OCI-LY3 (cell line): ENCODE measurements around the gene HSD17B13.

ENCODE experiments used
- H2AFZ ChIP-seq: fragments of 200-600, 300-600 bp; shearing (Covaris generic); 2 replicates; pipeline ENCODE4 v1.6.0; 2014; ENCODE audit warnings: antibody characterized with exemption, low read depth, low read length
- H3K27ac ChIP-seq: fragments of 200-600, 300-600 bp; sonication (generic); 2 replicates; pipeline ENCODE4 v1.5.1; 2014; ENCODE audit warnings: mild to moderate bottlenecking, low read length, moderate library complexity, mixed read lengths
- H3K27me3 ChIP-seq: fragments of 200-600, 300-600 bp; sonication (generic); 2 replicates; pipeline ENCODE4 v1.6.1; 2014; ENCODE audit warnings: low read depth, low read length, mixed read lengths
- H3K36me3 ChIP-seq: fragments of 200-600, 300-600 bp; sonication (generic); replicated peaks from 2 replicates; pipeline ENCODE3; 2014; ENCODE audit warnings: low read depth, low read length, mixed read lengths
- H3K4me1 ChIP-seq: fragments of 300-600, 200-600 bp; sonication (generic); 2 replicates; pipeline ENCODE4 v1.6.1; 2014; ENCODE audit warnings: low read length, mixed read lengths
- H3K4me2 ChIP-seq: fragments of 200-600, 300-600 bp; sonication (generic); 2 replicates; pipeline ENCODE4 v1.6.1; 2014; ENCODE audit warnings: low read length, mixed read lengths
- H3K4me3 ChIP-seq: fragments of 300-600, 200-600 bp; sonication (generic); 2 replicates; pipeline ENCODE4 v1.5.1; 2014; ENCODE audit warnings: antibody characterized with exemption, mild to moderate bottlenecking, low read length, moderate library complexity
- H3K79me2 ChIP-seq: fragments of 300-600, 200-600 bp; shearing (Covaris generic); 2 replicates; pipeline ENCODE4 v1.6.1; 2014; ENCODE audit warnings: mild to moderate bottlenecking, low read length, mixed read lengths
- H3K9ac ChIP-seq: fragments of 300-600, 200-600 bp; shearing (Covaris generic); 2 replicates; pipeline ENCODE4 v1.6.0; 2014; ENCODE audit warnings: mild to moderate bottlenecking, low read length, moderate library complexity
- H3K9me3 ChIP-seq: fragments of 200-600, 300-600 bp; shearing (Covaris generic); 2 replicates; pipeline ENCODE4 v1.6.1; 2014; ENCODE audit warnings: low read length, mixed read lengths; ENCODE audit not compliant: insufficient read depth
- H4K20me1 ChIP-seq: fragments of 200-600, 300-600 bp; sonication (generic); 2 replicates; pipeline ENCODE4 v1.6.1; 2016; ENCODE audit warnings: low read length, mixed read lengths; ENCODE audit not compliant: insufficient read depth
- EZH2phosphoT487 ChIP-seq: fragments of 200-600 bp; shearing (Covaris generic); IDR thresholded peaks from 2 replicates; pipeline ENCODE4 v1.6.1; 2018; ENCODE audit warnings: antibody characterized with exemption, mixed run types, low read depth
- TF ChIP-seq, protein P1 (sequence below): fragments of 200-600, 300-600 bp; sonication (generic); IDR thresholded peaks from 2 replicates; pipeline ENCODE4 v1.5.1; 2014; ENCODE audit warnings: antibody characterized with exemption, low read length, low read depth

The HSD17B13 gene

DNA sequence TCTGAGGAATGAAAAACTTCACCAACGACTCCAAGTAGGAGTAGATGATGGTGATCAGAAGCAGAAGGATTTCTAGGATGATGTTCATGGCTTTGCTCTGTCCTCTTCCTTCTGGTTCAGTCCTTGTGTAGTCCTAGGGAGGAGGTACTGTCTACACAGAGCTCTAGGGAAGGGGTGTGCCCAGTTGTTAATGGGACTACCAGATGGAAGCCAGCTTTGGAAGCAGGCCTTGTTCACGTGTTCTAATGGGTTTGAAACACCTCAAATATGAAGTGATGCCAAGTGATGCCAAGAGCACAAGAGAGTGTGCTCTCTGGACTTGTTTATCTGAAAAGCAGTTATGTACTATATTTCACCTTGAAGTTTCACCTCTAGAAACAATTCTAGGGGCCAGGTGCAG lies at the start of gene HSD17B13:
Gene HSD17B13 (minus strand): TSS at position 129 of the 400 bp plus-strand sequence. CDS start 41 bp downstream, at position 88.
- H3K4me3 ChIP-seq = no peak within 1 kb of the TSS
- H3K27me3 ChIP-seq = no peaks in the 10 kb centered on the region
- no peaks in the 10 kb centered on the region for H3K9me3 ChIP-seq
- H3K9ac ChIP-seq = no peak within 1 kb of the TSS
- H3K36me3 ChIP-seq = no peaks in the 10 kb centered on the region
- H3K4me2 ChIP-seq = no peak within 1 kb of the TSS
- H4K20me1 ChIP-seq = no peaks in the 10 kb centered on the region
- TF ChIP-seq, protein P1, sequence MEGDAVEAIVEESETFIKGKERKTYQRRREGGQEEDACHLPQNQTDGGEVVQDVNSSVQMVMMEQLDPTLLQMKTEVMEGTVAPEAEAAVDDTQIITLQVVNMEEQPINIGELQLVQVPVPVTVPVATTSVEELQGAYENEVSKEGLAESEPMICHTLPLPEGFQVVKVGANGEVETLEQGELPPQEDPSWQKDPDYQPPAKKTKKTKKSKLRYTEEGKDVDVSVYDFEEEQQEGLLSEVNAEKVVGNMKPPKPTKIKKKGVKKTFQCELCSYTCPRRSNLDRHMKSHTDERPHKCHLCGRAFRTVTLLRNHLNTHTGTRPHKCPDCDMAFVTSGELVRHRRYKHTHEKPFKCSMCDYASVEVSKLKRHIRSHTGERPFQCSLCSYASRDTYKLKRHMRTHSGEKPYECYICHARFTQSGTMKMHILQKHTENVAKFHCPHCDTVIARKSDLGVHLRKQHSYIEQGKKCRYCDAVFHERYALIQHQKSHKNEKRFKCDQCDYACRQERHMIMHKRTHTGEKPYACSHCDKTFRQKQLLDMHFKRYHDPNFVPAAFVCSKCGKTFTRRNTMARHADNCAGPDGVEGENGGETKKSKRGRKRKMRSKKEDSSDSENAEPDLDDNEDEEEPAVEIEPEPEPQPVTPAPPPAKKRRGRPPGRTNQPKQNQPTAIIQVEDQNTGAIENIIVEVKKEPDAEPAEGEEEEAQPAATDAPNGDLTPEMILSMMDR = no peak
- TF ChIP-seq EZH2phosphoT487 = no peak
- no peak within 1 kb of the TSS for H3K27ac ChIP-seq
- no peaks in the 10 kb centered on the region for H3K79me2 ChIP-seq
- no peaks in the 10 kb centered on the region for H3K4me1 ChIP-seq
- H2AFZ ChIP-seq = no peak within 1 kb of the TSS

GRCh38 chr4:87370068-87370467 lies 47.4 kb upstream of the HSD17B13 start:
- no peaks in the 10 kb centered on the region for H3K4me1 ChIP-seq
- H3K36me3 ChIP-seq = peaks cover 22% of the 10 kb centered on the region
- H3K4me2 ChIP-seq = no peak overlapping the region
- no peaks in the 10 kb centered on the region for H3K9me3 ChIP-seq
- no peak overlapping the region for H3K9ac ChIP-seq
- H2AFZ ChIP-seq = no peak overlapping the region
- no peak overlapping the region for H3K27ac ChIP-seq
- H4K20me1 ChIP-seq = no peaks in the 10 kb centered on the region
- no peak for TF ChIP-seq EZH2phosphoT487
- TF ChIP-seq, protein P1 = no peak
- H3K79me2 ChIP-seq = no peaks in the 10 kb centered on the region
- H3K27me3 ChIP-seq = no peaks in the 10 kb centered on the region
- H3K4me3 ChIP-seq = no peak overlapping the region

- no peak overlapping the region for H3K9ac ChIP-seq
- no peak overlapping the region for H2AFZ ChIP-seq
- TF ChIP-seq EZH2phosphoT487 = no peak
- TF ChIP-seq, protein P1 = no peak
- no peaks in the 10 kb centered on the region for H3K79me2 ChIP-seq
- no peak overlapping the region for H3K27ac ChIP-seq
- H3K36me3 ChIP-seq = peaks cover 15% of the 10 kb centered on the region
- no peaks in the 10 kb centered on the region for H4K20me1 ChIP-seq
- no peaks in the 10 kb centered on the region for H3K27me3 ChIP-seq
- no peaks in the 10 kb centered on the region for H3K9me3 ChIP-seq
- no peaks in the 10 kb centered on the region for H3K4me1 ChIP-seq
- H3K4me3 ChIP-seq = no peak overlapping the region
- no peak overlapping the region for H3K4me2 ChIP-seq
Measured at GRCh38 chr4:87366521-87367162, 44.0 kb upstream of the HSD17B13 start.

GRCh38 chr4:87365348-87365747 lies 42.7 kb upstream of the HSD17B13 start:
- Histone ChIP-seq H2AFZ (no peak overlapping the region), H3K4me3 (no peak overlapping the region), H3K4me2 (no peak overlapping the region), H3K79me2 (no peaks in the 10 kb centered on the region), H3K4me1 (no peaks in the 10 kb centered on the region), H3K36me3 (peaks cover 12% of the 10 kb centered on the region), H3K9me3 (no peaks in the 10 kb centered on the region), H4K20me1 (no peaks in the 10 kb centered on the region), H3K9ac (no peak overlapping the region), H3K27me3 (no peaks in the 10 kb centered on the region), H3K27ac (no peak overlapping the region)
- TF ChIP-seq EZH2phosphoT487 = no peak
- TF ChIP-seq, protein P1 = no peak
